Upper lobe of left lung (tissue), 6 donors: Measurements from ENCODE around the gene DPP6. TPM values are rescaled to one million over a fixed set of nuclear protein-coding genes. Genes with fewer than 3 reads are reported as not detected.

ENCODE experiments used
- ATAC-seq, 2 donors: fragments of 200-7000 bp; cut with Tn5 transposase; one replicate each; pipeline ENCODE4 v1.9.1; 2022; ENCODE audit warnings: mild to moderate bottlenecking in 2 of 2, moderate library complexity in 2 of 2; ENCODE audit not compliant: low FRiP score in 2 of 2
- DNase-seq, 2 donors: peaks; one replicate each; pipeline ENCODE4 v3.0.0-alpha.2; 2019 to 2020
- H3K27ac ChIP-seq, 4 donors: fragments of 200-600 bp; sonication (generic); one replicate each; pipeline ENCODE4 v1.5.1; 2016 to 2019
- H3K27me3 ChIP-seq, 4 donors: fragments of 200-600 bp; sonication (generic); one replicate each; pipeline ENCODE4 v1.5.1; 2017 to 2019
- H3K36me3 ChIP-seq, 4 donors: fragments of 200-600 bp; sonication (generic); one replicate each; pipeline ENCODE4 v1.5.1; 2016 to 2019
- H3K4me1 ChIP-seq, 4 donors: fragments of 200-600 bp; sonication (generic); one replicate each; pipeline ENCODE4 v1.5.1; 2018 to 2019
- H3K4me3 ChIP-seq, 4 donors: fragments of 200-600 bp; sonication (generic); one replicate each; pipeline ENCODE4 v1.5.1; 2017 to 2019; ENCODE audit warnings: mild to moderate bottlenecking in 2 of 4, moderate library complexity in 1 of 4
- H3K9me3 ChIP-seq, 4 donors: fragments of 200-600 bp; sonication (generic); one replicate each; pipeline ENCODE4 v1.5.1; 2018 to 2019
- CTCF ChIP-seq, 6 experiments: fragments of 450-650 bp in 4 of 6; fragments of 200-600 bp in 2 of 6; sonication (generic) in 2 of 6; IDR thresholded peaks; one replicate each; pipeline ENCODE4 v1.5.1; 2016 to 2019; ENCODE audit warnings: antibody characterized with exemption in 6 of 6
- EP300 ChIP-seq, 4 donors: sonication (generic); formaldehyde crosslinking; IDR thresholded peaks; one replicate each; pipeline ENCODE4 v1.5.1; 2017; ENCODE audit warnings: antibody characterized with exemption in 4 of 4, control low read depth in 2 of 4
- POLR2A ChIP-seq, 4 donors: fragments of 450-650 bp; IDR thresholded peaks; one replicate each; pipeline ENCODE4 v1.5.1; 2016 to 2017; ENCODE audit warnings: antibody characterized with exemption in 4 of 4, mild to moderate bottlenecking in 2 of 4
- POLR2AphosphoS5 ChIP-seq, 2 donors: sonication (generic); formaldehyde crosslinking; IDR thresholded peaks; one replicate each; pipeline ENCODE4 v1.5.1; 2017; ENCODE audit warnings: antibody characterized with exemption in 2 of 2
- WGBS, 2 donors: methylation state at CpG; one replicate each; pipeline ENCODE4 v1.1.5; 2017 to 2018; 5-methylcytosine and 5-hydroxymethylcytosine counted together
- total RNA-seq, 6 donors: library from RNA; depleted of rRNA in 4 of 6; stranded (reverse); fragments of >200 nt in 4 of 6; gene quantifications; one replicate each; pipeline versions ENCODE4 v1.1.0 to v1.2.1, GENCODE V29; 2016 to 2021
- donor health status: DM: no; HTN: no; CAD: no; lungs with moderate emphysema.
- donor health status: DM: no; HTN: yes; CAD: no; lungs with severe emphysema.

DPP6 gene
- total RNA-seq, 6 donors from 2014 or later = 0.49 to 3.1 (median 0.86) TPM; not detected in 2

- no peak overlapping the region for H3K27ac ChIP-seq
- ATAC-seq (peak in 1 of 2 donors; percentile 58), DNase-seq (no peak)
- no peaks in the 10 kb centered on the region for H3K9me3 ChIP-seq
- no peaks in the 10 kb centered on the region for H3K36me3 ChIP-seq
- WGBS, 2 donors = 86 to 88% methylated on average over 11 of the region's 11 CpGs
- no peak for TF ChIP-seq EP300 (IDR thresholded peaks at IDR 0.05)
- no peak for TF ChIP-seq CTCF (IDR thresholded peaks at IDR 0.05)
- no peak for TF ChIP-seq POLR2A (IDR thresholded peaks at IDR 0.05)
- TF ChIP-seq POLR2AphosphoS5 (IDR thresholded peaks at IDR 0.05) = no peak
- no peak overlapping the region for H3K4me3 ChIP-seq
- H3K27me3 ChIP-seq = no peaks in the 10 kb centered on the region
- H3K4me1 ChIP-seq = no peaks in the 10 kb centered on the region
Measured at GRCh38 chr7:154482863-154483262, 430.7 kb downstream of the DPP6 start.

GRCh38 chr7:154484406-154484805 is 432.2 kb downstream of the DPP6 start:
- Histone ChIP-seq H3K9me3 (no peaks in the 10 kb centered on the region), H3K4me1 (no peaks in the 10 kb centered on the region), H3K27ac (no peak overlapping the region), H3K4me3 (no peak overlapping the region), H3K36me3 (no peaks in the 10 kb centered on the region), H3K27me3 (no peaks in the 10 kb centered on the region)
- DNase-seq (peak in 1 of 2 donors; percentile 11), ATAC-seq (no peak)
- no peak for TF ChIP-seq POLR2AphosphoS5 (IDR thresholded peaks at IDR 0.05)
- no peak for TF ChIP-seq EP300 (IDR thresholded peaks at IDR 0.05)
- TF ChIP-seq CTCF (IDR thresholded peaks at IDR 0.05) = no peak
- TF ChIP-seq POLR2A (IDR thresholded peaks at IDR 0.05) = no peak
- WGBS, 2 donors = 56 to 67% methylated on average over 6 to 7 of the region's 7 CpGs

- DNase-seq = no peak
- Histone ChIP-seq H3K9me3 (no peaks in the 10 kb centered on the region), H3K27ac (no peak overlapping the region), H3K4me3 (no peak overlapping the region), H3K36me3 (no peaks in the 10 kb centered on the region), H3K27me3 (no peaks in the 10 kb centered on the region), H3K4me1 (no peaks in the 10 kb centered on the region)
- 54 to 66% methylated on average over 4 of the region's 4 CpGs for WGBS, 2 donors
- TF ChIP-seq POLR2A (IDR thresholded peaks at IDR 0.05) = no peak
- TF ChIP-seq EP300 (IDR thresholded peaks at IDR 0.05) = no peak
- no peak for TF ChIP-seq CTCF (IDR thresholded peaks at IDR 0.05)
- no peak for TF ChIP-seq POLR2AphosphoS5 (IDR thresholded peaks at IDR 0.05)
- ATAC-seq = no peak
Measured at GRCh38 chr7:154484943-154485342, 432.7 kb downstream of the DPP6 start.

- ATAC-seq (no peak), DNase-seq (no peak)
- Histone ChIP-seq H3K9me3 (no peaks in the 10 kb centered on the region), H3K36me3 (no peaks in the 10 kb centered on the region), H3K27me3 (no peaks in the 10 kb centered on the region), H3K27ac (no peak overlapping the region), H3K4me1 (no peaks in the 10 kb centered on the region), H3K4me3 (no peak overlapping the region)
- TF ChIP-seq CTCF (IDR thresholded peaks at IDR 0.05) (no peak), EP300 (IDR thresholded peaks at IDR 0.05) (no peak), POLR2A (IDR thresholded peaks at IDR 0.05) (no peak), POLR2AphosphoS5 (IDR thresholded peaks at IDR 0.05) (no peak)
- WGBS, 2 donors = 83 to 90% methylated on average over 4 of the region's 4 CpGs
Measured at GRCh38 chr7:154489897-154490296, 437.7 kb downstream of the DPP6 start.

- no peak for TF ChIP-seq EP300 (IDR thresholded peaks at IDR 0.05)
- TF ChIP-seq POLR2AphosphoS5 (IDR thresholded peaks at IDR 0.05) = no peak
- ATAC-seq (no peak), DNase-seq (no peak)
- H3K36me3 ChIP-seq = no peaks in the 10 kb centered on the region
- WGBS, 2 donors = 68 to 71% methylated on average over 5 of the region's 5 CpGs
- no peak overlapping the region for H3K4me3 ChIP-seq
- H3K4me1 ChIP-seq = no peaks in the 10 kb centered on the region
- no peak overlapping the region for H3K27ac ChIP-seq
- H3K9me3 ChIP-seq = no peaks in the 10 kb centered on the region
- H3K27me3 ChIP-seq = no peaks in the 10 kb centered on the region
Measured at GRCh38 chr7:154493594-154493993, 441.4 kb downstream of the DPP6 start.
